Nucleus accumbens (tissue), 56 donors: Measurements from ENCODE around the gene CNTN1.
"Not testable (repeated sequence)": the region's sequence is repeated elsewhere in the genome, so short reads cannot be mapped to it uniquely, and the experiment has no call there.

Experiments used
- DNase-seq, 56 donors: peaks; one replicate each; lab custom pipeline; 2025; lab: John Stamatoyannopoulos, UW

CNTN1 gene

GRCh38 chr12:41076114-41076513, 383.9 kb downstream of the CNTN1 start:
- DNase-seq = no peak

GRCh38 chr12:41081241-41081640, 389.0 kb downstream of the CNTN1 start:
- DNase-seq = not testable (repeated sequence)

- DNase-seq = no peak
Observed at GRCh38 chr12:41089438-41089837, 397.2 kb downstream of the CNTN1 start.

GRCh38 chr12:41092115-41092514, 399.9 kb downstream of the CNTN1 start:
- no peak for DNase-seq

GRCh38 chr12:41096797-41097196, 404.6 kb downstream of the CNTN1 start:
- DNase-seq = no peak

- DNase-seq = no peak
Observed at GRCh38 chr12:41100572-41100971, 408.3 kb downstream of the CNTN1 start.

- DNase-seq = no peak
Observed at GRCh38 chr12:41101806-41102205, 409.6 kb downstream of the CNTN1 start.

GRCh38 chr12:41103614-41104013, 411.4 kb downstream of the CNTN1 start:
- no peak for DNase-seq

GRCh38 chr12:41106315-41106714, 414.1 kb downstream of the CNTN1 start:
- no peak for DNase-seq

GRCh38 chr12:41108032-41108431, 415.8 kb downstream of the CNTN1 start:
- peak in 2 of 56 donors; percentile 1 to 3 for DNase-seq

- no peak for DNase-seq
Observed at GRCh38 chr12:41112903-41113302, 420.7 kb downstream of the CNTN1 start.

GRCh38 chr12:41120211-41120610, 428.0 kb downstream of the CNTN1 start:
- DNase-seq = peak in 3 of 56 donors; percentile 4 to 26 (median 7)

- no peak for DNase-seq
Observed at GRCh38 chr12:41121374-41121773, 429.1 kb downstream of the CNTN1 start.
